NCI-H1694 (cell line): ENCODE results near the gene BCDIN3D.
"Not testable (repeated sequence)": the region's sequence is repeated elsewhere in the genome, so short reads cannot be mapped to it uniquely, and the experiment has no call there.

Experiments
- DNase-seq: peaks from one replicate; lab custom pipeline; 2025; lab: John Stamatoyannopoulos, UW

The BCDIN3D gene

DNA sequence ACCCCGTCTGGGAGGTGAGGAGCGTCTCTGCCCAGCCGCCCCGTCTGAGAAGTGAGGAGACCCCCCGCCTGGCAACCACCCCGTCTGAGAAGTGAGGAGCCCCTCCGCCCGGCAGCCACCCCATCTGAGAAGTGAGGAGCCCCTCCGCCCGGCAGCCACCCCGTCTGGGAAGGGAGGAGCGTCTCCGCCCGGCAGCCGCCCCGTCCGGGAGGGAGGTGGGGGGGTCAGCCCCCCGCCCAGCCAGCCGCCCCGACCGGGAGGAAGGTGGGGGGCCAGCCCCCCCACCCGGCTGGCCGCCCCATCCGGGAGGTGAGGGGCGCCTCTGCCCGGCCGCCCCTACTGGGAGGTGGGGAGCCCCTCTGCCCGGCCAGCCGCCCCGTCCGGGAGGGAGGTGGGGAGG lies 18.0 kb upstream of the BCDIN3D start:
- not testable (repeated sequence) for DNase-seq

DNA sequence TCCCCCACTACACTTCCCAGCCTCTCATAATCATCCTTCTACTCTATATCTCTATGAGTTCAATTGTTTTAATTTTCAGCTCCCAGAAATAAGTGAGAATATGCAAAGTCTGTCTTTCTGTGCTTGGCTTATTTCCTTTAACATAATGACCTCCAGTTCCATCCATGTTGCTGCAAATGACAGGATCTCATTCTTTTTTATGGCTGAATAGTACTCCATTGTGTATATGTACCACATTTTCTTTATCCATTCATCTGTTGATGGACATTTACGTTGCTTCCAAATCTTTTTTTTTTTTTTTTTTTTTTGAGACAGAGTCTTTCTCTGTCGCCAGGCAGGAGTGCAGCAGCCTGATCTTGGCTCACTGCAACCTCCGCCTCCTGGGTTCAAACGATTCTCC lies 13.0 kb upstream of the BCDIN3D start:
- not testable (repeated sequence) for DNase-seq

DNA sequence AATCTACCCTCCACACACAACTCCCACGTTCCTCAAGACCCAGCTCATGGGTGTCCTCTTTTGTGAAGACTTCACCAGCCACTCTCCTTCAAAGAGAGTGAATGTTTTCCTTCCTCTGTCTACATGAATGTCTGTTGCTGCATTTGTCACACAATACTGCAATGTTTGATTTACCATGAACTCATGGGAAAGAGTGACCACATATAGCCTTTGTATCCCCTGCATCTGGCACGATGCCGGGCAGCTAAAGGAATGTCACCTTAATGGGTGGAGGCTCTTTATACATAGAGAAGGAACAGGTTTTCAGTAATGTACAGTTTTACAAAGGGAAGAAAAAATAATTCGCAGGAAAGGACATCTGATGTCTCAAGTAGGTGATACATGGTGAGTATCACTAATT lies 12.1 kb upstream of the BCDIN3D start:
- no peak for DNase-seq

DNA sequence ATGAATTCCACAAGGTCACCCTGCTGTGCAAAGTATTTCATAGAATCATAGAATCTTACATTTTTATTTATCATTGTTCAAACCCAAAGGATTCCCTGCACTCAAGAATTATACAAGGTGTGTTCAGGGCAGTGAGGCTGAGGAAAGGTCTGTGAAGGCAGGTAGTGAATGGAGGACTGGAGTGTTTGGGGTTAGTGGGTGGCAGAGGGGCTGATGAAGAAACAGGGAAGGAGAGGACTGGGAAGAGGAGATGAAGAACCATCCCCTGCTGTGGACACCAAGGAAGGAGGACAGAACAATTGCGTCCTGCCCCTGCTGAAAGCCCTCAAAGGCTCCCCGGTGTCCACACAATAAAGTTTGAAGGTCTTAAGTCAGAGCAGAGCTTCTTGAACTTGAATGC lies 10.8 kb upstream of the BCDIN3D start:
- DNase-seq = no peak

DNA sequence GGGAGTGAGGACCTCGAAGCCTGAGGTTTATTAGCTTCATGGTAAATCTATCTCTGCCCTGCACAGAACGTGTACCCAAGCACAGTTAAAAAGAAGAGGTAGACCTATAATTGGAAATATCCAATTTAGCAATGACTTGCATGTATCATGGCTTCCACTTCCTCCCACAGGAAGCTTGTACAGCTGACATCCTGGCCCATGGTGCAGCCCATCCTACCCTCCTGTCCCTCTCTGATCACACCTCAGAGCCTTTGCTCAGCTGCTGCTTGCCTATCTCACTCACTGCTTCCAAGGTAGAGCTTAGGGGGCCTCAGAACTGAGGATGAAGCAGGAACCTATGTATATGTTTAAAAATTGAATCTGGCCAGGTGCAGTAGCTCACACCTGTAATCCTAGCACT lies 4.3 kb upstream of the BCDIN3D start:
- DNase-seq = no peak

DNA sequence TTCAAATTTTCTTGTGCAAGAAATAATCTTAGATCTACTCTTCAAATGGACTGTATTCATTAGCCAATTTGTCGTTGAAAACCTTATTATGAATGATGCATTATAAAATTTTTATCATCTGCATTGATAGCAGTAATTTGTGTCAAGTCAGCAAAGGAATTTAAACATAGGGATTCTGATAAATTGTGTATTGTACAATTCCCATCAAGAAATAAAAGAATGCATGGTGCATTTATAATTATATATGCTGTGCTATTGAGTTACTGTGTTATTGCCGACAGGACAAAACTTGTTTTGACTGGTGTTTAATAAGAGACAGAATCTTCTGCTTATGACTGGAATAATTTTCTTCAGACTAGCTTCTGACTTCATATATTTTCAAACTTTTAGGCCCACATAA lies 3.1 kb upstream of the BCDIN3D start:
- no peak for DNase-seq

DNA sequence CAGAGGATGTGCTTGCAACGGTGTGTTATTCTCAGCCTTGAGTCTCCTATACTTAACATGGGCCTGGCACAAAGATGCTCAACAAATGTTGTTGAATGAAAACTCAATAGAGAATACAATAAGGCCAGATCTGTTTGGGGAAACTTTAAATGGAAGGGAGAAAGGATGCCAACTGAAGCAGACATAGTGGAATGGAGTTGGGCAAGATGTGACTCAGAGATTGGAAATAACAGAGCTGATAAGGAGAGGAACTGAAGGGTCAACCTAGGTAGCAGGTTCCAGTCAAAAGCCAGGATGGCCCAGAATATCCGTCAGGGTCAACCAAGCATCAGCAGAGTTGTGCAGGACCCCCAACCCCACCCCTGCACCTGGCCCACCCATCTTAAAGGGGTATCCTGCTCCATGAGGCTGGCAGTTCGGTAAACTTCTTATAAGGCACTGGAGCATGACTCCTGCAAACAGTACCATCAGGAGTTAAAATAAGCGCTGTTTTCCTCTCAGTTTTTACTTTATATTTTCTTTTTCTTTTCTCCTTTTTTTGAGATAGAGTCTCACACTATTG lies 1.1 kb upstream of the BCDIN3D start:
- no peak for DNase-seq

DNA sequence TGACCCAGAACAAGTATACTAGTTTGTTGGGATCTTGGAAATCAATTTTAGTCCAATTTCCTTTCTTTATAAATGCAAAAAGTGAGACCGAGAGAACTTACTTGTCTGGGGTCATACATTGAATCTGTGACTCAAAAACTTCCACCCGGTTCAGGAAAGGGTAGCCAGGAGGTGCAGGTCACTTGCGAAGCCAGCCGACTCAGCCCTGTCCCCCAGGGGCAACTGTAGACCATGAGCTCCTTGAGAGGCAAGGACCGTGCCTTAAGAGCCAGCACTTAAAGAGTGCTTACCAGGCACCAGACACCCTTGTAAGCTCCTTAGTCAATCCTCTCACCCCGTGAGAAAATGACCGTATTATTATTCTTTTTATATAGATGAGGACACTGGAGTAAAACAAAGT lies 505 bp upstream of the BCDIN3D start:
- DNase-seq = no peak

DNA sequence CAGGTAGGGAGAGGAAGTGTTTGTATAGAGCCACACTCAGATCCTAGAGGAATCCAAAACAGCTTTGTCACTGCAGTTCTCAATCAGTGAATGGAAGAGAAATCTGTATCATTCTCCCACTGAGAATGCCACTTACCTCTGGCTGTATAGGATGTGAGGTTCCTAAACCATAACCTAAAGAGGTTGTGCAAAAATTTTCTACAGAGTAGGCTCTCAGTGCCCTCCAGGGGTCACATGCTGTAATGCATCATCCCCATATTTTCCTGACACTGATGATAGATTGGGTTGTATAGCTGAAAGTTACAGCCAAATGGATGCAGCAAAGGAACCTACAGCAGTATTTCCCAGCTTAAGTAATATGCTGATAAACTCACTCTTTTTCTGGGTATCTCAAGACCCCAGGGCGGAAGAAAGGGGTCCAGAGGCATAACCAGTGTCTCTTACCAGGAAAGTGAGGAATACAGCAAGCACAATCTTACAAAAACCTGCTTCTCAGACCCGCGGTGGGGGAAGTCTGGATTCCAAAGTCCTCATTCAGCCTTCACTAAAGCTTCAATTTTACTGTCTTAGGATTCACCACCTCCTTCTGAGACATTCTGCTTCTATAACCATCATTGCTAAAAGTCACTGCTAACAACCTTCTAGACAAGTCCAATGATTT lies 3.8 kb downstream of the BCDIN3D start:
- DNase-seq = peak; percentile 65

DNA sequence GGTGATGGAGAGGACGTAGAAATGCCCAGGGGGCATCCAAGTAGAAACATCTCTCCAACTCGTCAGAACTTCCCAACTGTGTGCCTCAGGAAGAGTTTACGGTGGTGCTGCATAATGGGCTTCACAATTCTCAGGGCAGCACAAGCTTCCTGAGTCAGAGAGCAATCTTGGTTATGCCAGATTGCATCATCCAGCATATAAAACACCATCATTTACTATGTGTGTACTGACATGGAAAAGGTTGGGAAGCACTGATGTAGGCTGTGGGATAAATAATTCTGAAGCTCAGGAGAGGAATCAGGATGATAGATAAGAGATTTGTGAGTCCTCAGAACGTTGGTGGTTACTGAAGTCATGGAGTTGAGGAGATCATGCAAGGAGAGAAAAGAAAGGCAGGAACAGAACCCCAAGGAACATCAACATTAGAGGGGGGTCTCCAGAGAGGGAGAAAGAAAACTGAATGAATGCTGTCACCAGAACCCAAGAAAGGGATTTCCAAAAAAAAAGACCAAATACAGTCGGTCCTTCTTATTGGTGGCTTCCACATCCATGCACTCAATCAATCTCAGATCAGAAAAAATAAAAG lies 10.0 kb downstream of the BCDIN3D start:
- no peak for DNase-seq

DNA sequence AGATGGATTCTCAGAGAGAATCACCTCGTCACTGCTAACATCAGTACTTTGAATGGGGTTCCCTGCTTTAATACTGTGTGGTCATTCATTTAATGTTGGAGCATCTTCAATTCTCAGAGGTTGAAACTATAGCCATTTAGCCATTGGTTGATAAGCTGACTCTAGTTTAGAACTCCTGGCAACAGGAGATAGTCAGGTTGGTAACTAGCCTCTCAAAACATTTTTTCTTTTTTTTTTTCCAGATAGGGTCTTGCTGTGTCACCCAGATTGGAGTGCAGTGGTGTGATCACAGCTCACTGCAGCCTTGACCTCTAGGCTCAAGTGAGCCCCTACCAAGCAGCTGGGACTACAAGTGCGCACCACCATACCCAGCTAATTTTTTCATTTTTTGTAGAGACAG lies 11.2 kb downstream of the BCDIN3D start:
- no peak for DNase-seq

DNA sequence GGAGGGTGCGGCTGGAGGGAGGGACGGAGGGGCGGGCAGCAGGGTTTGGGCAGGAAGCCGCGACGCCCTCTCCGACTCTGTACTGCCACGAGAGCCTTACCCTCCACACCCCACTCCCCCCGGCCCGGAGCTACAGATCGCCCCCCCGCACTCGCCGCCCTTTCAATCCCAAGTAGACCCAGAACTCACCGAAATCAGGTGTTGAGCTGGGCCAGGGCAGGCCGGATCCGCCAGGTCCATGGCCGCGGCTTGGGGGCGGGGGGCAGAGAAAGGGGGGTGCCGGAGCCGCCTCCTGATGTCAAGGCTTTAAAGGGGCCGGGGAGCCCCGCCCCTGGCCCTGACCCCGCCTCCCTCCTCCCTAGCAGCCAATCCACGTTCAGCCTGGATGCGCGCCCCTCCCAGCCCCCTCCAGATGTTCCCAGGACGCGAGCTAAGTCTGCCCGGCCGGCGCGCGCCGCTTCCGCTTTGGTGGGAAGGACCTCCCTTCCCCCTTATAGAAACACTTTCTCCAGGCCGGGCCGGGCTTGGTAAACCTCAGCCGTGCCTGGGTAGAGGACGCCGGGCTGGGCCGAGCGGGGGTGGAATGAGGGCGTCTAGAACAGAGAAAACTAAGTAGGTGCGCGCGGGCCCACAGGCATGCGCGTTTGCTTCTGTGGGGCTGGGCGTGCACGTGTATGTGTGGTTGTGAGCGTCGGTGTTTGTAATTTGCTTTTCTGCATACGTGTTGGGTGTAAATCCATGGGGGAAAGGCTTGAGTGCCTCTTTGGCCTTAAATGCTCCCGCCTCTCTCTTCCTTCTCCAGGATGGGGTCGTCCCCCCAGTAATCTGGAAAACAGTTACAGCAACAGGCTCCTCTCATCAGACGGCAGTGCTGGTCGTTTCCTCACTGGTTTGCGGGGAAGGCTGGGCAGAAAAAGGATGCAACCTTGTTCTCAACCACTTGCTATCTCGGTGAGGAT lies 14.5 kb downstream of the BCDIN3D start, which contains the start of gene NCKAP5L:
Gene NCKAP5L (minus strand): TSS at position 281 of the 959 bp plus-strand sequence. CDS start 24,369 bp downstream, outside the sequence.
- DNase-seq = peak; percentile 81

DNA sequence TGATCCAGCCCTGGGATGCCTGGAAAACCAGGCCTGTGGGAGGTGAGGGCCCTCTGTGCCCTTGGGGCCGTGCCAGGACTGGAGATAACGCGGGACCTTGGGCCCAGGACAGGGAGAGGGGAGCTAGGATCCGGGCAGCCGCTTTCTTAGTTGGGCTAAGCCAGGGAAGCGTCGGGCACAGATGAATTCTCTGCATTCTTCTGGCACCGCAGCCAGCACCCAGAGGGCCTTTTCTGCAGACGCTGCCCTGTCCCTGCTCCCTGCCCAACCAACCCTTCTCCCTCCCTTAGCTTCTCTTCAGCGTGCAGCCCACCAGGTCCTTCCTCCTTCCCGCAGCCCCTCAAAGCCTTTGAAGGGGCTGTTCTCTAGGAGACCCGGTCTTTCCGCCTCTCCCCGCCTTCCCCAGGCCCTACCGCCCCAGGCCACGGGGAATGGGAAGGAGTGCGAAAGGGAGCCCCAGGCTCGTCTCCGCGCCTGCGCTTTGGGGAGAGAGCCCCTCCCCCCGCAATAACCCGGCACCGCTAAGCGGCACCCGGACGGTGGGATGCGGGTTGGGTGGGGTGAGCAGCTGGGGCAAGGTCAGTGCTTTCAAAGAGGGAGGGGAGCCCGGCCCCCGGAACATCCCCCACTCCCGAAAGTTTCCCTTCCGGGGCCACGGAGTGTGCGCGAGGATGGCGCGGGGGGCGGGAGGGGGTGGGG lies 15.4 kb downstream of the BCDIN3D start:
- peak; percentile 30 for DNase-seq

DNA sequence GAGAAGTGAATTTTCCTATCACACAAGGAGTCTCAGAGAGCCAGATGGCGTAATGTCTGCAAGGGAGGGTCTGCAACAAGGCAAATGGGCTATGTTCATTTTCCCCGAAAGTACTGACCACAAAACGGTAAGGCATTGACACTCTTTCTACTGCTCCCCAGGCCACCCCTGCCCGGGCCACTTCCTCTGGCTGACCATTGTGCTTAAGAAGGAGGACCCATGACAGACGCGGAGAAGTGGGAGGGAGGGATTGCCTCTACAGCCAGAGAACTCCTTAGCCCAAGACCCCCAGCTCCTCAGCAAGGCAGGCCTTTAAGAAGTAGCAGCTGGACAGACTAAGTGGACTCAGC lies 15.9 kb downstream of the BCDIN3D start:
- DNase-seq = no peak

DNA sequence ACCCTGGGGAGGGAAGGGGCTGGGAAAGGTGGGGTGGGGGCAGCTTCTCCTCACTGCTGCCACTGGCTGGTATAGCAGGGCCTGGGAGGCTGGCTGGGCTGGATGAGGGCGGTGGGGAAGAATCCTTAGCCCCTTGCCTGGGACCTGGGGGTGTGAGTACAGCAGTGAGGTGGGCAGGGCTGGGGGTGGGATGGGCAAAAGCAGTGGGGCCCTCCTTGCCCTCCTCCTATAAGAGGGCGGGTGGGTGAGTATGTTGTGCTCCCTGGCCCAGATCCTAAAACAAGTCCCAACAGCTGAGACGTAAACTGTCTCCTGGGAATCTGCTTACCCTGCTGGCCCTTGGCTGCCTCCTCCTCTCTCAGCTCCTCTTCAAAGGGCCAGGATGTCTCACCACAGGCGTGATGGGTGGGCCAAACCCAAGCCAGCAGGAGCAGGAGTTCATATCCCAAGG lies 16.9 kb downstream of the BCDIN3D start:
- no peak for DNase-seq

DNA sequence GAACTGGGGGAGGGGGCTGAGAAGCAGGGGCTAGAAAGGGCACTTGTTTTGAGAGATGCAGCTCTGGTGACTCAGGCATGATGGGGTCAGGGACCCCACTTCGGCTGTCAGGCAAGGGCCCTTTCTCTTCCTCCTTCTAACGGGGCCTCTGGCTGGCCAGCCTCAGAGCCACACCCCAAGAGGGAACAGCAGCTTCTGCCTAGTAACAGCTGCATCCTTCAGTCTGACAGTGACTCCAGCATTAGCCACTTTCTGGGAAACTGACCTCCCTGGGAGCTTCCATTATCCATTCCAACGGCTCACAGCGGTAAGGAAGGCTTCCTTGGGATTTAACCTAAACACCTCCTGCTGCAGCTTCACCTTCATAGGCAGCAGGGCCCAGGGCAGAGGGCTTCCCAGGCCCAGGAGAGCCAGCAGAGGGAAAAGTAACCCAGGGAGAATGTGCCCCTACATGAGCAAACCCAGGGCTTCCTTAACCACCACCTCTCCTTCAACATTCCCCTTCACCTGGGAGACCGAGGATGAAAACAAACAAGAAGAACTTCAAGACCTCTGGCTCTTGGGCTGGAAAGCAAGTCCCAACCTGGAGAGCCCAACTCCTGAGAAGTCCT lies 17.4 kb downstream of the BCDIN3D start:
- DNase-seq = no peak

DNA sequence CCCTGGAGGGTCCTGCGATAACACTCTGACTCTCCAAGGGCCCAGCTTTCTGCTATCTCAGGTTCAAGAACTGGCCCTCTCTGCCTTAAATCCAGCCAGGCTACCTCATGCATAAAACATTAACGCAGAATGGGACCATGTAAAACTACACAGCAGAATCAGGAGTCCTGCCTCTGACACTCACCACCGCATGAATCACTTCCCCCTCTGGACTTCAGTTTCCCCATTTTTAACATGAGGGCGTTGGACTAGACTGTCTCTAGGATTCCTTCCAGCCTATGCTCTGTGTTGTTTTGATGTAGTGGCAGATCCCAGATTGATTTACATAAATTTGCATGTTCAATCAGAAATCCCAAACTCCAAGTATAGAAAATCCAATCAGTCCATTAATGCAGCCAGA lies 18.0 kb downstream of the BCDIN3D start:
- DNase-seq = no peak

DNA sequence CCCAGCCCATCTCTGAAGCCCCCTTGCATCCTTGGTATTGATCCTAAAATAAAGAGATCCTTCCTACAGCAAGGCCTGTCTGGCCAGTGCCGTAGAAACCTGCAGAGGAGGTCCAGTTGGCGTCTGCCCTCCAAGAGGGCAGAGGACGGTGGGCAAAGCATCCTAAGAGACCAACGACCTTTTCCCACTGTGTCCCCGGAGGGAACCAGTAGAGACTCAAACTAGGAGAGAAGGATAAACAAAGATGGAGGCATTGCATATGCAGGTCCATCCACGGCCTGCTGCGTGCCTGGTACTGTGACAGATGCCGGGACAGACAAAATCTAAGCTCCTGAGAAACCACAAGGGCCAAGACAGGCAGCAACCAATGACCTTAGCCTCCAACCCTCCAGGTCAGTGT lies 18.5 kb downstream of the BCDIN3D start:
- no peak for DNase-seq

DNA sequence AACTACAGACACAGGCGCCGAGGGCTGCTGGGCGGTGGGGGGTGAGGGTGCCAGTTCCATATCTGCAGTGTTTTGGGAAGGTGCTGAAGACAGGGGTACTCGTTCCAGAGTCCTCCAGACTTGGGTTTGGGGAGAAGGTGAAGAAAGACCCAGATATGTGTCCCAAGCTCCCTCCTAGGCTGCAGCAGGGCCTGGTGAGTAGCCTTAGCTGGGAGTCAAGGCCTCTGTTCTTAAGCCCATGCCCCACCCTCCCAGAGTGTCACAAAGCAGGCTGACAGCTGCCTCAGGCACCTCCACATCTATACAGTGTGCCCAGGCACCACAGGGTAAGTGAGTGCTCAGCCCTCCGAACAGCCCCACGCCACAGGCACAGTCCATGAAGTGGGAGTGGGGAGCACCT lies 19.0 kb downstream of the BCDIN3D start:
- no peak for DNase-seq

DNA sequence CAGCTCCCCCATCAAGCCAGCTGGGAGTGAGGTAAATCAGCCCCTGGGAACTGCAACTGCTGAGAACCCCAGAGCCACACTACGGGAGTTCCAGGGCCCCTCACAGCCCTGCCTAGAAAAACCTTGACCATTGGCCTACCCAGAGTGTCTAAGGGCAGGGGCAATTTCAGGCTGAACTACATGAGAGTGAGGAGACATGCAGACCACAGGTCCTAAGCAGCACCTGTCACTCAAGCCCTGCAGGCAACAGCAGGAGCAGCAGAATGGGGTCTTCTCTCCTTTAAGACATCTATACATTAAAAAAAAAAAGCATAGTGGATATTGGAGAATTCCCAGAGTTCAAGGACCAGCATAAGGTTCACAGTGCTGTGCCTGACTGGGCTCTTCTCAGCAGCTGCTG lies 19.6 kb downstream of the BCDIN3D start:
- DNase-seq = no peak
